ENCODE results near the gene EIF5B.

The EIF5B gene

DNA sequence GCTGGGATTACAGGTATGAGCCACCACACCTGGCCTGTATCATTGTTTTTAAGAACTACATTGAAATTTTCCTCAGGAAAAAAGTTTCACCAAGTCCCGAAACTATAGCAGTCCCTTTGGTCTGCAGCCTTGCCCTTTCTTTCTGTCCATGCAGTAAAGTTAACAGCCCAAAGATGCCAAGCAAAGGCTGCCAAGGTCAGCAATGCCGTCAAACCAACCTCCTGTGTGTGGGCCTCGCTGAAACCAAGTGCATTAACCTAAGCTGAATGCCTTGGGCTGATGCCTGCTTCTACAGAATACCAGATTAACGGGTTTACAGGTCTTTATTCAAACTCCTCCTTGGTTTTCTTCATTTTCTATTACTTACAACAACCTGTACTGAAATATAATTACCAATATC lies 73.1 kb downstream of the EIF5B start:
- no peak overlapping the region for H3K4me3 ChIP-seq (ENCODE audit: low read depth, low read length)
- TF ChIP-seq, protein P1, sequence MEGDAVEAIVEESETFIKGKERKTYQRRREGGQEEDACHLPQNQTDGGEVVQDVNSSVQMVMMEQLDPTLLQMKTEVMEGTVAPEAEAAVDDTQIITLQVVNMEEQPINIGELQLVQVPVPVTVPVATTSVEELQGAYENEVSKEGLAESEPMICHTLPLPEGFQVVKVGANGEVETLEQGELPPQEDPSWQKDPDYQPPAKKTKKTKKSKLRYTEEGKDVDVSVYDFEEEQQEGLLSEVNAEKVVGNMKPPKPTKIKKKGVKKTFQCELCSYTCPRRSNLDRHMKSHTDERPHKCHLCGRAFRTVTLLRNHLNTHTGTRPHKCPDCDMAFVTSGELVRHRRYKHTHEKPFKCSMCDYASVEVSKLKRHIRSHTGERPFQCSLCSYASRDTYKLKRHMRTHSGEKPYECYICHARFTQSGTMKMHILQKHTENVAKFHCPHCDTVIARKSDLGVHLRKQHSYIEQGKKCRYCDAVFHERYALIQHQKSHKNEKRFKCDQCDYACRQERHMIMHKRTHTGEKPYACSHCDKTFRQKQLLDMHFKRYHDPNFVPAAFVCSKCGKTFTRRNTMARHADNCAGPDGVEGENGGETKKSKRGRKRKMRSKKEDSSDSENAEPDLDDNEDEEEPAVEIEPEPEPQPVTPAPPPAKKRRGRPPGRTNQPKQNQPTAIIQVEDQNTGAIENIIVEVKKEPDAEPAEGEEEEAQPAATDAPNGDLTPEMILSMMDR (IDR thresholded peaks at IDR 0.05; ENCODE audit: insufficient read depth, low read depth, low read length, missing control alignments), result no peak
- DNase-seq (ENCODE audit: low read depth), result no peak

DNA sequence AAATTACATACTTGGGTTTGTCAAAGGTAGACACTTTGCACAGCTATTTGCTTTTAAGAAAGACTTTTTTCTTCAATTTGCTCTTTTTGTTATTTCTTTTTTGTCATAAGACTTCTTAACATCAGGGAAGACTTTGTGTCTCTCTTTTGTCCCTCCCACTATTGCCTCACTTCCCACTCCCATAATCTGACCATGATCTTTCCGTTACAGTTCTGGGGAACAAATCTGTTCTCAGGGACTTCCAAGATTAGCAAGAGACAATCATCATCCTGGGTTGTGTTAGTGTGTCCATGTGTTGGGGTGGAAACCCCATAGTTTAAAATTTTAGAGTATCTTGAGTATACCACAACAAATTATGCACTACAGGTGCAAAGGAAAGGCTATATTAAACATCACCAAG lies 77.4 kb downstream of the EIF5B start:
- no peak for DNase-seq (ENCODE audit: low read depth)
- TF ChIP-seq, protein P1 (IDR thresholded peaks at IDR 0.05; ENCODE audit: insufficient read depth, low read depth, low read length, missing control alignments), result no peak
- H3K4me3 ChIP-seq (ENCODE audit: low read depth, low read length), result no peak overlapping the region

DNA sequence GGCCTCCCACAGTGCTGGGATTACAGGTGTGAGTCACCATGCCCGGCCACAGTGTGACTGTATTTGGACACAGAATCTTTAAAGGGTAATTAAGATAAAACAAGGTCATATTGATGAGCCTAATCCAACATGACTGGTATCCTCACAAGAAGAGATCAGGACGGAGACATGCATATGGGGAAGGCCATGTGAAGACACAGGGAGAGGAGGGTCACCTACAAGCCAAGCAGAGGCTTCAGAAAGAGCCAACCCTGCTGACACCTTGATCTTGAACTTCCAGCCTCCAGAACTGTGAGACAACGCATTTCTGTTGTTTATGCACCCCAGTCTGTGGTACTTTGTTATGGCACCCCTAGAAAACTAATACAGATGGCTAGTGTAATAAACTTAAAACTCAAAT lies 80.2 kb downstream of the EIF5B start:
- TF ChIP-seq, protein P1 (IDR thresholded peaks at IDR 0.05; ENCODE audit: insufficient read depth, low read depth, low read length, missing control alignments), result no peak
- no peak overlapping the region for H3K4me3 ChIP-seq (ENCODE audit: low read depth, low read length)
- no peak for DNase-seq (ENCODE audit: low read depth)

DNA sequence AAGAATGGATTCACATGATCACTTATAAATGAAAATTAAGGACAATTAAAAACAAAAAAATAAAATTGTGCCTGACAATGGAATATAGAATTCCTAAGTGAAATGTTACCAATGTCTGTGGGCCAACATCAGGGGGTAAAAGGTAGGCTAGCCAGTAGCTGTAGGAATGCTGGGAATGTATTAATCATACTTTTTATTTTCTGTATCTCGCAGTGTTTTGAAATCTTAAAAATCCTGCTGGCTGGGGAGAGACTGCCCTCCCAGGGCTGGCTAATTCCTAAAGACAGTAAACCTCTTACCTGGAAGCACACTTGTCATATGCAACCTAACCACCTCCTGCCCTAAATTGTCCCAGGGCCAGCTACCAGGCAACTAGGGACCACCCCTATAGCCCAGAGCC lies 82.8 kb downstream of the EIF5B start:
- DNase-seq (ENCODE audit: low read depth), result no peak

DNA sequence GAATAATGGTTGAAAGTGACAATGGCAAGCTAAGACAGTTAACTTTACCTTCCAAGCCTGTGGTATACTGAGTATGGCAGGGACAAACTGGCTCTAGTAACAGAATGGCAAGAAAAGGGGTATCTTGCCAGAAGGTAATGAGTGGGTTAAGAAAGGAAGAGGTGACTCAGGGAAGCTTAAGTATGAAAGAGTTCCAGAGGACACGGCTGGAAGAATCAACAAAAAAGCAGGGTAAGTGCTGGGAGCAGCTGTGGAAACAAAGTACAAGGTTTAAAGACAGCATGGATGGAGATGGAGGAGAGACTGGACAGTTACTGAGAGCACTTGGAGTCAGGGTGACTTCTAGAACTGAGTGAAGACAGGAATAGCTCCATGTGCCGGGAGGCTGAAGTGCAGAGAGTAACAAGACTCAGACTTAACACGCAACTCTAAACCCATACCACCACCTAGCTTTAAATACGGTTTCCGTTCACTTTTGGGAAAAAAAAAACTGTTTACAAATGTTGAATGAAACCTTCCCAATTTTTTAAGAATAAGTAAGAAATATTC lies 83.6 kb downstream of the EIF5B start:
- TF ChIP-seq, protein P1 (IDR thresholded peaks at IDR 0.05; ENCODE audit: insufficient read depth, low read depth, low read length, missing control alignments), result no peak
- no peak overlapping the region for H3K4me3 ChIP-seq (ENCODE audit: low read depth, low read length)
- no peak for DNase-seq (ENCODE audit: low read depth)

More for the DNA sequence above, 82.8 kb downstream of the EIF5B start:
- no peak overlapping the region for H3K4me3 ChIP-seq (ENCODE audit: low read depth, low read length)
- TF ChIP-seq, protein P1 (IDR thresholded peaks at IDR 0.05; ENCODE audit: insufficient read depth, low read depth, low read length, missing control alignments), result no peak

DNA sequence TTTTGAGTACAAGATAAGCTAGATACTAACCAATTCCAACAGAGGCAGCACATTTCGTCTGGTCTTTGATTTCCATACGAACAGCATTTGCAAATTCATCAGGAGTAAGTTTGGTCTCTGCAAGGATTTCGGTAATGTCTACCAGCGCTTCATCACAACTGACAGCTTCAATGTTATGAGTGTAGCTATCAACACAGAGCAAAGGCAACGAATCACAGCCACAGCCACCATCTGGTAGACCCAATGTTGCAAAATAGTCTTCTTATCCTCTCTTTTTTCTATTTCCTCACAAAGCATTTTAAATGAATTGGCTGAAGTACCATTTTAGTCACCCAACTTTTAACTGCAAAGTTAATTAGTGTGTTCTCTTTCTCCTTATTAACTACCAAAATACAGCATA lies 84.3 kb downstream of the EIF5B start:
- no peak for DNase-seq (ENCODE audit: low read depth)
- TF ChIP-seq, protein P1 (IDR thresholded peaks at IDR 0.05; ENCODE audit: insufficient read depth, low read depth, low read length, missing control alignments), result no peak
- H3K4me3 ChIP-seq (ENCODE audit: low read depth, low read length), result no peak overlapping the region

DNA sequence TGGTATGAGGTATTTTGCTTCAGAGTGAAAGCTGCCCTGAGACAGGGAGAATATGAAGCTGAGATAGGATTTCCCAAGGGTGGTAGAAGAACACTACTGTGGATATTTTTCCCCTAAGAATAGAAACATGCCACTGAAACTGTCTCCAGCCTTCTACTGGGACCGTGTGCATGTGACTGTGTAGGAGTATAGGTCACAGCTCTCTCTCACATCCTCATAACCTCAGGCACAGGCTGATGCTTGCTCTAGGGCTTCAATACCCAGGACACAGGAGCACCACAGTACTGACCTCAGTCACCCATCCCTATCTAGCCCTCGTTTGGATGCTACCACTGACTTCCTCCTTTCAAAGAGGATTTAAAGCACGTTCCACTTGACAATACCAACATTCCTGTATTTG lies 85.4 kb downstream of the EIF5B start:
- TF ChIP-seq, protein P1 (IDR thresholded peaks at IDR 0.05; ENCODE audit: insufficient read depth, low read depth, low read length, missing control alignments), result no peak
- no peak overlapping the region for H3K4me3 ChIP-seq (ENCODE audit: low read depth, low read length)
- DNase-seq (ENCODE audit: low read depth), result no peak
